Heart right ventricle (tissue), 16 donors: Measurements from ENCODE around the gene PEX5. TPM values are rescaled to one million over a fixed set of nuclear protein-coding genes. Genes with fewer than 3 reads are reported as not detected.

Experiments
- ATAC-seq, 8 donors: fragments of 200-7000 bp; cut with Tn5 transposase; one replicate each; pipeline ENCODE4 v1.9.1; 2020; ENCODE audit warnings: mild to moderate bottlenecking in 8 of 8, moderate library complexity in 8 of 8, moderate number of reproducible peaks in 1 of 8
- DNase-seq, 2 donors: peaks; one replicate each; pipeline ENCODE4 v3.0.0-alpha.2; 2020
- H3K27ac ChIP-seq, 10 donors: fragments of 200-600 bp; sonication (generic) in 2 of 10; one replicate each; pipeline versions ENCODE4 v1.5.0 to v1.8.0; 2020 to 2022; ENCODE audit warnings: mild to moderate bottlenecking in 3 of 10
- H3K27me3 ChIP-seq, 7 donors: fragments of 200-600 bp; one replicate each; pipeline ENCODE4 v1.8.0; 2021 to 2022; ENCODE audit warnings: mild to moderate bottlenecking in 2 of 7
- H3K36me3 ChIP-seq, 9 donors: fragments of 200-600 bp; sonication (generic) in 1 of 9; one replicate each; pipeline versions ENCODE4 v1.5.0 to v1.8.0; 2020 to 2022; ENCODE audit warnings: mild to moderate bottlenecking in 2 of 9
- H3K4me1 ChIP-seq, 9 donors: fragments of 200-600 bp; sonication (generic) in 1 of 9; one replicate each; pipeline versions ENCODE4 v1.5.0 to v1.8.0; 2020 to 2022; ENCODE audit warnings: mild to moderate bottlenecking in 4 of 9
- H3K4me3 ChIP-seq, 10 donors: fragments of 200-600 bp; sonication (generic) in 2 of 10; one replicate each; pipeline versions ENCODE4 v1.5.0 to v1.8.0; 2020 to 2022; ENCODE audit warnings: mild to moderate bottlenecking in 7 of 10, moderate library complexity in 2 of 10
- H3K9me3 ChIP-seq, 11 donors: fragments of 200-600 bp in 10 of 11; sonication (generic) in 2 of 11; one replicate each; pipeline versions ENCODE4 v1.5.0 to v1.8.0; 2013 to 2022; ENCODE audit warnings: mild to moderate bottlenecking in 2 of 11, control low read depth in 1 of 11, moderate library complexity in 1 of 11
- CTCF ChIP-seq, 9 donors: fragments of 200-600 bp; sonication (generic) in 2 of 9; IDR thresholded peaks; one replicate each; pipeline versions ENCODE4 v1.5.0 to v1.8.0; 2021 to 2022; ENCODE audit warnings: antibody characterized with exemption in 9 of 9, mild to moderate bottlenecking in 5 of 9, moderate library complexity in 1 of 9
- WGBS, 2 donors: extraction: QIAGEN DNeasy Blood & Tissue Kit; methylation state at CpG; one replicate each; pipeline ENCODE4 v1.1.7; 2013; ENCODE audit warnings: inconsistent platforms in 1 of 2; 5-methylcytosine and 5-hydroxymethylcytosine counted together
- intact Hi-C, 10 donors: fragments of 100-400 bp; cut with DNase I; formaldehyde crosslinking; loops; one replicate each; pipeline versions ENCODE4 v1.11.1 to v1.14.2; 2022
- polyA plus RNA-seq, 2 donors: library from polyadenylated mRNA; stranded (reverse); fragments of 200-250 nt; gene quantifications; one replicate each; pipeline ENCODE4 v1.2.3, GENCODE V29; 2013
- total RNA-seq, 10 donors: library from RNA; stranded (reverse); fragmentation: NEBNext Ultra II Directional in 3 of 10; extraction: Animal tissue kit (Norgen Biotek cat#: 25700) in 3 of 10; gene quantifications; one replicate each; pipeline versions ENCODE4 v1.2.1 to v1.2.4, GENCODE V29; 2021 to 2023
- donor health status: Arrhythmogenic right ventricular cardiomyopathy.
- donor health status: ischemic (EF 13 %, LVEDD 7.1; RV severe dilation, severe dysfunction).
- donor health status: healthy with polysubstance abuse.
- donor health status: DM: no; HTN: yes; CAD: no.
- donor health status: DM: no; HTN: no; CAD: no.
- donor health status: ischemic (EF 25% LVEDD 6.9; RV normal size, moderate dysfunction).
- donor health status: ischemic (EF 25% LVEDD 5.7; RV mildly dilated, moderate dysfunction).
- donor health status: healthy.
- donor health status: DM: yes; HTN: yes; CAD: no.
- donor health status: Ischemic cardiomyopathy.
- donor health status: ischemic (EF 35%, LVEDD 5.7; RV mildly dilated, moderate dysfunction).
- donor health status: nonischemic (EF 11% LVEDD 7.7; RV severe dilation, severe dysfunction).
- donor health status: DM: yes; HTN: yes; CAD: no.
- donor health status: PGD.
- donor health status: ischemic (EF 29% LVEDD 5.4; RV normal size, mild dysfunction).
- donor health status: nonischemic (EF 23%, LVEDD 6.1; RV moderate dilation, normal function).

The PEX5 gene
- total and polyA plus RNA-seq, 12 donors: 9.7 to 35.2 (median 28.7) TPM

GRCh38 chr12:7151532-7151931 lies 38.0 kb upstream of the PEX5 start:
- Histone ChIP-seq H3K4me1 (no peaks in the 10 kb centered on the region), H3K36me3 (peaks cover 0 to 93% (median 0%) of the 10 kb centered on the region in 9 donors), H3K4me3 (no peak overlapping the region), H3K9me3 (no peaks in the 10 kb centered on the region), H3K27ac (no peak overlapping the region), H3K27me3 (no peaks in the 10 kb centered on the region)
- intact Hi-C loops: no loop called here
- TF ChIP-seq CTCF (IDR thresholded peaks at IDR 0.05): no peak
- DNase-seq: no peak
- 90 to 95% methylated on average over 6 of the region's 6 CpGs for WGBS, 2 donors
- ATAC-seq: no peak

GRCh38 chr12:7152818-7153217 lies 36.7 kb upstream of the PEX5 start:
- no peak for TF ChIP-seq CTCF (IDR thresholded peaks at IDR 0.05)
- no peaks in the 10 kb centered on the region for H3K27me3 ChIP-seq
- ATAC-seq: no peak
- no peaks in the 10 kb centered on the region for H3K9me3 ChIP-seq
- intact Hi-C loops: no loop called here
- WGBS, 2 donors: 80 to 81% methylated on average over 4 of the region's 4 CpGs
- no peak overlapping the region for H3K4me3 ChIP-seq
- no peaks in the 10 kb centered on the region for H3K4me1 ChIP-seq
- no peak for DNase-seq
- peaks cover 0 to 91% (median 0%) of the 10 kb centered on the region in 9 donors for H3K36me3 ChIP-seq
- H3K27ac ChIP-seq: no peak overlapping the region

- Histone ChIP-seq H3K9me3 (no peaks in the 10 kb centered on the region), H3K4me1 (no peaks in the 10 kb centered on the region), H3K27ac (no peak overlapping the region), H3K27me3 (no peaks in the 10 kb centered on the region), H3K4me3 (no peak overlapping the region), H3K36me3 (peaks cover 0 to 81% (median 0%) of the 10 kb centered on the region in 9 donors)
- TF ChIP-seq CTCF (IDR thresholded peaks at IDR 0.05): no peak
- intact Hi-C loops: no loop called here
- 92 to 93% methylated on average over 6 of the region's 6 CpGs for WGBS, 2 donors
- DNase-seq: no peak
- no peak for ATAC-seq
These were observed 35.4 kb upstream of the PEX5 start for GRCh38 chr12:7154042-7154441.

DNA sequence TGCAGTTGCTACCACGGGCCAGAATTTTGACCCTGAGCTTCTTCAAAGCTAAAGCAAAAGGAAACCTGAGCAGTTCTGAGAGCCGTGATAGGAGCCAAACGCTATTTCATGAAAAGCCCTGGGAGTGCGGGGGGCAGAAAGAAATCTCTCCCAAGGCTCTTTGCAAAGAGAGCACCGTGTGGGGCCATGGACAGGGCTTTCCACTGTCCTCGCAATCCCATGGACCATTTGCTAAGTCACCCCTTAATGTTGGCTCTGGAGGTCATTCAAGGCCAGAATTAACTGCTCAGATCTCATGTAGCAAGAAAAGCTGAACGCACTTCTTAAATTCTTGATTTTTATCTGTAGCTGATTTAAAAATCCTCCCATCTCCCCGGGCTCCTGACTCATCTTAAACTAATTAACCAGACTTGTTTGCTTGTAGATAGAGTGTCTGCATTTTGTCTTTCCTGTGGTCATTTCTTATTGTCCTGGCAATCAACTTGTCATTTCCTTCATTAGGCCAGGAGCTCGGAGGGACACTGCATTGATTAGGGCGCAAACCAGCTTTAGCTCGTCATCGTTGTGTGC lies 34.5 kb upstream of the PEX5 start:
- intact Hi-C loops: no loop called here
- Histone ChIP-seq H3K9me3 (no peaks in the 10 kb centered on the region), H3K4me3 (no peak overlapping the region), H3K4me1 (no peaks in the 10 kb centered on the region), H3K27me3 (no peaks in the 10 kb centered on the region), H3K36me3 (peaks cover 0 to 71% (median 0%) of the 10 kb centered on the region in 9 donors), H3K27ac (no peak overlapping the region)
- ATAC-seq: no peak
- no peak for DNase-seq
- WGBS, 2 donors: 84 to 86% methylated on average over 12 of the region's 12 CpGs
- no peak for TF ChIP-seq CTCF (IDR thresholded peaks at IDR 0.05)
